GM18499 (cell line): Measurements from ENCODE around the gene UMAD1.
"Not testable (repeated sequence)": the region's sequence is repeated elsewhere in the genome, so short reads cannot be mapped to it uniquely, and the experiment has no call there.

Source experiments
- ATAC-seq: cut with Tn5 transposase; IDR thresholded peaks from one replicate; pipeline ENCODE4 v1.9.1; 2021; ENCODE audit warnings: moderate number of reproducible peaks; ENCODE audit not compliant: insufficient read depth, unreplicated experiment

UMAD1 gene

DNA sequence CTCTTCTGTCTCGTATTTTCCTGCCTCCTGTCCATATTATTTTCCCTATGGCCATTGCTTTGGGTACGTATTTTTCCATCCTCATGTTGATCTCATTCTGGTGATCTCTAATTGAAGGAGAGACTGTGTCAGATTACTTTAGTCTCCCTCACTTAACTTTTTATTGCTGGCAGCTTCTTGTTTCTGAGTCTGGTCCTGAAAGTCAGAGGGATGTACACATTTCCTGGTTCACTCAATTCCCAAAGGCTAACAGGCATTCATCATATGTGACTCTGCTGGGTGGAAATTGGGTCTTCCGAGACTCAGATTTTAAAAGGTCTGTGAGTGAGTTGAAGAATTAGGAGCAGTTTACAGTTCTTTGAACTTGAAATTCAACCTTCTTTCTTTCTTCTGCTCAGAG, 10.9 kb downstream of the UMAD1 start:
- ATAC-seq: no peak

DNA sequence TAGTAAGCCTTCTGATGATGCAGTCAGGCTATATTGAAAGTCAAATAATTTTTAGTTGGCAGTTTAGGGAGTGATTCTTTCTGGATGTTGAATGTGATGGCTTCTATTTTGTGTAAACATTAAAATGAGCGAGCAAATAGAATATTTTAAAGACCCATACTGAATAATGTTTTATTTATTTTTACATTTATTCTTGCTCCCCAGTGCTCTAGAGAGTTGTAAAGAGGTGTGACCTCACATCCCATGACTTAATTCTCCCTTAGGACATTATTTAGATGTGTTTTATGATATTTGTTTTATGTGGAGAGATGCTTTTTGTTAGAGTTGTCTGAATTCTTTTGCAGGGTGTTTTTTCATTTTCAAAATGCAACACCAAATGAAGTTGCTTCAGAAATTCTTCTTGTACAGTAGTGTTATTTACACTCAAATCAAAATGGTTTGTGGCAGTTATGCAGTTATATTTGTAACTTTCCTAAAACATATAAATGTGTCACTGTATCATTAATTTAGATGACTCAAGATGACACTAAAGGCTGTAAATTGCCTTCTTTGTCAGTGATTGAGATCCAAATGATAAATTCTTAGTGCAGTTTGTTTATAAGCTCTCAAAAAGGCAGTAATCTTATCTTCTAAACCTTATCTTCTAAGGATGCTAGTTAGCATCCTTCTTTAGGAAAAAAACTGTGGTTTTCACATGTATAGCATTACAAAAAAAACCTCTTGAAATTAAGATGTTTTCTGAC, 12.4 kb downstream of the UMAD1 start:
- ATAC-seq: no peak

DNA sequence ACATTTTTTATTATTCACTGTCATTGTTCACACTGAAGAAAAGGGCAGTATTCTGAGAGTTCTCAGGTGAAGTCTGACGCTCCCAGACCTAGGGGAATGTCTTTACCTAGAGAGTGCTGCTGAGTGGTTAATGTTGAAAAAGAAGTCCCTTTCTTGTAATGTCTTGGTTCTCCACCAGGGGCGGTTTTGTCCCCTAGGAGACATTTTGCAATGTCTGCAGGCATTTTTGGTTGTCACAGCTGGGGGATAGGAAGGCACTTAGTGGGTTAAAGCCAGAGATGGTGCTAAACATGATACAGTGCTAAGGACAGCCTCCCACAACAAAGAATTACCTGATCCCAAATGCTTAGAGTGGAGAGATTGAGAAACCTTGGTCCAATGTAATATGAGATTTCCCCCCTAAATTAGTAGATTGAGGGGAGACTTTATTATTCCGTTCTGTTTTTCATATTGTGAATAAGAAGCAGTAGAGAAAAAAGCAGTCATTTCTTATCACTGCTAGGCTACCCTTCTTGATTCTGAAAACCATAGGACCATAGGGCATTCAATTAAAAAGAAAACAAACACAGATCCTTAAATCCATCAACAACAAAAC, 13.1 kb downstream of the UMAD1 start:
- no peak for ATAC-seq

DNA sequence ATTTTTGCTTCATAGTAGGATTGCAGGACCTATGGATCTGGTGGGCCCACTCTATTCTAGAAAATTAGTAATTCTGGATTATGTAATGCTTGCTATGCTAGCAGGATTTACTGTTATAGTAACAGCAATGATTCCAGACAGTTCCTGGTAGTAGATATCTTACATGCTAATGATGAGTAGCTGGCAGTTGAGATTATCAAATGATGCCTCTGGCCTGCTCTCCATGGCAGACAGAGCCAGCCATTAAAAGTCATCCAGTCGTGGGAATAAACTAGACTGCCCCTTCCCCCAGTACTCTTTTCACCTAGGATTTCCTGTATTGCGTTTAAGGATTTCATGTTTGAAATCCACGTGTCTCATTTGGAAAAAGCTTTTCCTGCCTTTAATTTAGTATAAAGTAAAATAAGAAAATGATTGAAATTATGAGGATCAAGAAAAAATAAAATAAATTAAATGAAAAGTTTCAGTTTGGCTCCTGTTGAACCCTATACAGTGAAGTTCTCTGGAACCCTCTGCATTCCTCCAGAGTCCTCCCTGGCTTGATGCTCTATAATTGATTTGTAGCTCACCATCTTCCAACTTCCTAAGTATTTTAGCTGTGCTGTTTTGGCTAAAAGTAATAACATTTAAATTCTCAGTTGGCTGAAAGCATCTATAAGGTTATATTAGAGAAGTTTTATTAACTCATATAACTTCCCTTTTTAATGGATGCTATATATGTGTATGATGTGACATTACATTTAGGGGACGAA, 14.6 kb downstream of the UMAD1 start:
- no peak for ATAC-seq

DNA sequence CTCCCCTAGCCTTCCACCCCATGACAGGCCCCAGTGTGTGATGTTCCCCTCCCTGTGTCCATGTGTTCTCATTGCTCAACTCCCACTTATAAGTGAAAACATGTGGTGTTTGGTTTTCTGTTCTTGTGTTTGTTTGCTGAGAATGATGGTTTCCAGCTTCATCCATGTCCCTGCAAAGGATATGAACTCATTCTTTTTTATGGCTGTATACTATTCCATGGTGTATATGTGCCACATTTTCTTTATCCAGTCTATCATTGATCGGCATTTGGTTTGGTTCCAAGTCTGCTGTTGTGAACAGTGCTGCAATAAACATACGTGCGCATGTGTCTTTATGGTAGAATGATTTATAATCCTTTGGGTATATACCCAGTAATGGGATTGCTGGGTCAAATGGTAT, 15.9 kb downstream of the UMAD1 start:
- ATAC-seq: not testable (repeated sequence)

DNA sequence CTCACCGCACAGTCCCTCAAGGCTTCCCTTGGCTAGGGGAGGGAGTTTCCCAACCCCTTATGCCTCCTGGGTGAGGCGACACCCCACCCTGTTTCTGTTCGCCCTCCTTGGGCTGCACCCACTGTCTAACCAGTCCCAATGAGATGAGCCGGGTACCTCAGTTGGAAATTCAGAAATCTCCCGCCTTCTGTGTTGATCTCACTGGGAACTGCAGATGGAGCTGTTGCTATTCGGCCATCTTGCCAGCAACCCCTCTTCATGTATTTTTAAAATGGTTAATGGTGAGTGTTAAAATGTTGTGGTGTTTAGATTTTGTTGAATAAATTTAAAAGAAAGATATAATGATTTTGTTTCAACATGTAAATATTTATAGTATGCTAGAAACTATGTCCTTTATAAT, 22.0 kb downstream of the UMAD1 start:
- no peak for ATAC-seq

DNA sequence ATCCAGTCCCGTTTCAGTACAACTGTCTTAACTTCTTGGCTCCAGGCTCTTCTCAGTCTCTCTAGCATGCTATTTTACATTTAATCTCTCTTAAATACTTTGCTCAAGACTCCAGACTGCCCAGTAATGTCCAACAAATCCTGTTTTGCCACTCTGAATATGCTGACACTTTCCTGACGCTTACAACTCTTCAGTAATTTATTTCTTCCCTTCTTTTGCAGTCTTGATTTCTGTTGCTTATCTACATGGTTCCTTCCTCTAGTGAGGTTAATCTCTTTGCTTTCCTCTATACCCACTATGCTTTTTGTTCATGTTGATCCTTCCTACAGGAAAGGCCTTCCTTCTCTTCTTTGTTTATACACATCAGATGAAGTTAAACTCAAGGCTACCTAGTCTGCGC, 23.7 kb downstream of the UMAD1 start:
- ATAC-seq: no peak

DNA sequence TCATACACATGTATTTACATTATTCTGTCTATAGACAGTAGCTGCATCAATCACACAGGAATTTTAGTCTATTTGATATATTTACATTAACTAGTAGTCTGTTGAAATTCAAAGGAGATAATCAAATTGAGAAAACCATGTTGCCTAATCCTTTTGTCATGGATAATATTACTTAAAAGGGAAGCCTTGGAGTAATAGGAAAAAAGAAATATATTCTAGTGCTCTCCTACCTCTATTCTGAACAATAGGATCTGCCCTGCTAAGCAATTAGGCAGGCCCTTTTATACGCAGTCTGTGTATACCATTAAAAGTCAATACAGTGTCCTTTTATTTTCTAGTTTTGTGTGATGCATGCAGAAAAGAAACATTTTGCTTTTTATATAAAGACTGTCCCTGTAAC, 24.5 kb downstream of the UMAD1 start:
- ATAC-seq: no peak

DNA sequence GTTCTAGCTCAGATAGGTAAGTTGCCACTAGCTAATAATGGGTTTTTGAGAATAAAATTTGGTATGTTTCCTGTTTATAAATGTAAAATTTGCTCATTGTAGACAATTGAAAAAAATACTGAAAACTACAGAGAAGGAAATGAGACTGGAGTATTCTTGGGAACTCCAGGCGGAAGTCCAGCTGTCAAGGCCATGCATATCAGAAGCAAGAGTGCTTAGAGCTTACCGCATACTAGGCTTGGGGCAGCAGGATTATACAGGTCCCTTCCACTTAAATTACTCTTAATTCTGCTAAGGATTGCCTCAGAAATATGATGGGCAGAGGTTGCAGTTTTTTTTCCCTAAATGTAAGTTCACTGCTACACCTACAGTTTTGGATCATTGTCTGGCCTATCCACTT, 26.6 kb downstream of the UMAD1 start:
- ATAC-seq: no peak

DNA sequence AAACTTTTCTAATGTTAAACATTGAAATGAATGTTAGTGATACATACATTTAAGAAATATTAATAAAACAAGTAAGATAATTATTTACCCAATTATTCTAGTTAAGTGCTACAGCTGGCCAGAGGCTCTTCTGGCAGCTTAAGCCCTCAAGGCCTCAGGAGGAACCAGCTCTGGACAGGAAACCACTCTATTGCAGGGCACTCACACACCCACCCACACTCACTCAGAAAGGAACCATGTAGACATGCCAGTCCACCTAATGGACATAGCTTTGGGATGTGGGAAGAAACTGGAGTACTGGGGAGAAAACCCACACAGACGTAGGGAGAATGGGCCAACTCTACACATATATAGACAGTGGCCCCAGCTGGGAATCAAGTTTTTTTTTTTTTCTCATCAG, 28.2 kb downstream of the UMAD1 start:
- no peak for ATAC-seq

DNA sequence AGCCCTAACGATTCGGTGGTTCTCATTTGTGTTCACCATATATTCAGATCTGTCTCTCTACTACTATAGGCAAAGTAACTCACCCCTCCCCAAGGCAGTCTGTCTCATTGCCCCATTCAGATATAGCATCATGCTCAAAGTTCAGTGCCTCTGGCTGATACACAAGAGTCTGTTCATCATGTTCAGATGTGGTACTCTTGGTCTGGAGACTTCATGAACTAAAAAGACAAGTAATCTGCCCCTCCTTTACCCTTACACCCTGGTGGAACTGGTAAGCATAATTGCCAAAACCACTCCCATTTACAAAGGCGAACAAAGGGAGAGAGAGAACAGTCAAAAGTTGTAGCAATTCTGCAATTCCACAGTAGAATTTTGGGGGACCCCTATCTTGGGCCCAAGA, 29.9 kb downstream of the UMAD1 start:
- ATAC-seq: no peak

DNA sequence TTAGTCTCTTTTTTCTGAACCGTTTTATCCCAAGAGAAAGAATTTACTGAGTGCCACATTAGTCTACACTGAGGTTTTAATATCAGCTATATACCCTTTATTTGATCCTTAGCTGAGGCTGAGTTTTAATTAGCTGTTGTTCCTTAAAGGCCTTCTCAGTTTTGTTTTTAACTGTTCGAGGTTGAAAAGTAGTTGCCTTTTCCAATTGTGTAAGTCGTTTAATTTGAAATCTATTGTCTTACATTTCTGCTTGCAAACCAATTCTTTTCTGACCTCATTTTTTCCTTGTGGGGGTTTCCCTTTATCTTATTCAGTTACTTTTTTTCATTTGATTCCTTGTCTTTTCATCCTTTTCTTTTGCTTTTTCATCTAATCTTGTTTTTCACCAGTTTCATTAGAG, 30.8 kb downstream of the UMAD1 start:
- no peak for ATAC-seq

DNA sequence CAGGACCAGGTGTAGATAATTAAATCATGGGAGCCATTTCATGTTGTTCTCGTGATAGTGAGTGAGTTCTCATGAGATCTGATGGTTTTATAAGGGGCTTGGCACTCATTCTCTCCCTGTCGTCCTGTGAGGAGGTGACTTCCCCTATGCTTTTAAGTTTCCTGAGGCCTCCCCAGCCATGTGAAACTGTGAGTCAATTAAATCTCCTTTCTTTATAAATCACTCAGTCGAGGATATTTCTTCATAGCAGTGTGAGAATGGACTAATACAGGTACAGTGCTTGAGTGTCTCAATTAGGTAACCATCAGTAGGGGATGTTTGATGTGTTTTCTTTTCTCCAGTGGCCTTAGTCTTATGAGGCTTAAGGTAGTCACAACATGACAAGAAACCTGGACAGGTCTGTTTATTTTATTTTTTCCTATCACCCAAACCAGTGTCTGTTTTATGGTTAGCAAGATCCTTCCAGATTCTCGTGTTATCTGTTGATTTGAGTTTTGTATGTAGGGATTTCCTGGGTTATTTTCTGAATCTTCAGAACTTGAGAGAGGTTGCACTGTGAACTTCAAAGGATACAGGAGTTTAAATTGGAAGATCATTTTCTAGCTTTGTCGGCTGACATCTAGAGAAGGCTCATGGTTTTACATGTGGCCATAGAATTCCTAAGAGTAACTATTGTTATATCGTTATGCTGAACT, 32.1 kb downstream of the UMAD1 start:
- no peak for ATAC-seq

DNA sequence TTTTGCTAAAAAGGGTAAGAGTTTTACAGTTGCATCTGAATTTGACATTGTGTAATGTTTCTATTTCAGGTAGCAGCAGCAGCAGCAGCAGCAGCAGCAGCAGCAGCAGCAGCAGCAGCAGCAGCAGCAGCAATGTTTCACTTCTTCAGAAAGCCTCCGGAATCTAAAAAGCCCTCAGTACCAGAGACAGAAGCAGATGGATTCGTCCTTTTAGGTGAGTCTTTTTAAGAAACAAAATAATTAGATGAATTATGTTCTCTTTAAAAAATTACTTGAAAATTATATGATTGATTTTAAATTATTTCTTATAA, 32.6 kb downstream of the UMAD1 start:
- ATAC-seq: no peak

DNA sequence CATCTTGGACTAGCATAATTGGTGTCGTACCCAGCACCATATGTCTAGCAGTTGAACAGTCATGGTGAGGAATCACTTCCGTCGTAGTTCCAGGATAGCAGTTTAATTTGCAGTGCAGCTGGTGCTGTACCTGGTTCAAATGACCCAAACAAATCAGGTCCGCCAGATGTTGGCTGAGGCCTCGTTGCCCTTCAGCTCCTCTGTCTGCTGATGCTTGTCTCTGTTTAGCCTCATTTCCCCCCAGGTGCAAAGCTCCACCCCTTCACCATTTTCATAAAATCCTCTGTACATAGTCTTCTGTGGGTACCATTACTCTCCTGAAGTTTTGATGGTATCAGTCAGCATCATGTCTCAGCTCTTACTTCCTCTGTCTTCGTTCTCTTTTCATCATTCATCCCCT, 35.1 kb downstream of the UMAD1 start:
- no peak for ATAC-seq

DNA sequence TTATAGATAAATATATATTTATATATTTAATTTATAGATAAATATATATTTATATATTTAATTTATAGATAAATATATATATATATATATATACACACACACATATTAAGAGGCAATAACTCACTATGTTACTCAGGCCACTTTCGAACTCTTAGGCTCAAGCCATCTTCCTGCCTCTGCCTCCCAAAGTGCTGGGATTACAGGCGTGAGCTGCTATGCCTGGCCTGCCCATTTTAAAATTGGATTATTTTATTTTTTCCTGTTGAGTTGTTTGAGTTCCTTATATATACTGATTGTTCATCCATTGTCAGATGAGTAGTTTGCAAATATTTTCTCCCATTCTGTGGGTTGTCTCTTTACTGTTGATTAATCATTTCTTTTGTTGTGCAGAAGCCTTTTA, 39.1 kb downstream of the UMAD1 start:
- not testable (repeated sequence) for ATAC-seq

DNA sequence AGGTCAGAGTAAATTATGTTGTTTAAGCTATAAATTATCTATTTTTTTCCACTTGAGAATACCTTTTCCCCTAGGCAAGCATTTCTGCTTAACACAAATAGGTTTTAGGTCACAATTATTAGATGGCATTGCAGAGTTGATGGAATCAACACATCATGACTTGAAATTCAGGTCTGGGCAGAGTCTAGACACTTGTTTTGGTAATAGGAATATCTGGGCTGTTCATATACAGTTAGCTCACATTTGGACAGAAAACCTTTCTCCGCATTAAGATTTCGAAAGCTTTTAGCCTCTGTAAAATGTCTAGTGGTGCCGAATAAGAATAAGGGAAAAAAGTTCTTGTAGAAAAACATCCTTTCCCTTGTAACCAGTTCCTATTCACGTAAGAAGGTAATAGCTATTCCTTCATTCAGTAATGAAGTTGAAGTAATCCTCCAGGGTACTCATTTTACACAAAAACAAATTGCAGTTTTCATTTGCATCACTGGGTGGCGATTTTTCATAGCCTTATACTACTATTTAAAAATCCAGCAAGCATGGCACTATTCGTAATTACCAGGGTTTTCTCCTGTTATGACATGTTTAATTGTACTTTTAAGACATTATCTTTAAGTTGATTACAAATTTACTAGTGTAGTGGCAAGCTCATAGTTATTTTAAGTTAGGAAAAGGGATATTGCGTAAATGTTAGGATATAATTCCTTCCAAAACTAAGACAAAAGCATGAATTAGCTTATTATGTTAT, 40.8 kb downstream of the UMAD1 start:
- no peak for ATAC-seq

DNA sequence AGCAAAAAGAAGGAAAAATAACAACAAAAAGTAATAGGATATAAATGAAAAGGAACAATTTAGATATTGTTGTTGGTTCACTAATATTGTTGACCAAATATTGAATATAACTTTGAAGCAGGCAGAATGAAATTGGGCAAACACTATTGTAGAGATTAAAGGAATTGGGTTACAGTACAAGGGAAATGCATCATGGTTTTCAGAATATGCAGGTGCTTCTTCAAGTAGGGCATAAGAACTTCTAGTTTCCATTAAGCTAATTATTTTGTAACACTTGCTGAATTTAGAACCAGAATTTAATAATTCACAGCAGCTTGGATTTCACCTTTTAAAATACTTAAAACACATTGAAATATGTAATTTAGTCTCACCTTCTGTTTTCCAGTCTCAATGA, 41.4 kb downstream of the UMAD1 start:
- ATAC-seq: no peak

DNA sequence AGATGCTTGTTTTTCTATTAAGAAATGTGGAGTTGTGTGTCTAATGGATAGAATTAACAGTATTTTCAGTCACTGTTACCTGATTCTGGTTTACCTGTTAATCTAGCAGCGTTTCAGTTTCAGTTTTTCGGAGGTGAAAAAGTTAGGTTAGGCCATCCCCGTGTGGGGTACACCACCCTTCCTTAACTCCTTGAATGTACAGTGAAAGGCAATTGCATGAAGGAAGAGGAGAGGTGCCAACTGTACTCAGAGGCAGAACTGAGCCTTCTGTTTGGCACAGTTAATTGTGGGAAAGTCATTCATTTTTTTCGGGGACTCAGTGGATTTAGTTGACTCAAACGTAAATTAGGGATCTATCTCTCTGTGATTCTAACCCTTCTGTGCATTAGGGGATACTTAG, 42.3 kb downstream of the UMAD1 start:
- no peak for ATAC-seq

DNA sequence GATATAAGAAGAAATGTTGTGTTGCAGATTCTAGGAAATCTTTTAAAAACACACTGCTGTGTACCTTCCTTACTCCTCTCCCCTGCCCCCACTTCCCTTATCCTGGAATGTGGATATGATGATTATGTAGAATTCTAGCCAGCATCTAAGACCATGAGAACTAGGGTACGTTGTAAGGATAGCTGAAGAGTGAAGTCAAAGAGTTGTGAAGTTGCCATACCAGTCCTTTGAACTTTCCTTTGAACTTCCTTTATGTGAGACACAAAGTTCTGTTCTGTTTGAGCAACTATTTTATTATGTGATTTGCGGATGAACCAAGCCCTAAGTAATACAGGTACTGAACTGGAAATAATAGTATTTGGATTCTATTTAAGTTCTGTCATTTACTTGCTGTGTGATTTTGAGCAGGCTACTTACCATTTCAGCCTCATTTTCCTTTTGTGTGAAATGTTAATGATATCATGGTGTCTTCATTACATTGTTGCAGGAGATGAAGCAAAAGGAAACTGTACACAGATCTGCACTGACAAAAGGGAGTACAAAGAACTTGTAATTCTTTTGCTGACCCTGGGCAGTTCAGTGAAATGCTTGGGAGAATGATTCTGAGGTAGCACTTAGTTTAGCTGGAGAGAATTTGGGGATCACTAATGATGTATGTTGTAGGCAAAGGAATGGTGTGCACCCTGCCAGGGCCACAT, 46.4 kb downstream of the UMAD1 start:
- ATAC-seq: no peak
